Right lobe of liver (tissue), 4 donors: Measurements from ENCODE around the gene PTPRK.

Experiments used
- POLR2A ChIP-seq: fragments of 450-650 bp; IDR thresholded peaks from one replicate; pipeline ENCODE4 v1.6.1; 2017; ENCODE audit warnings: antibody characterized with exemption, mild to moderate bottlenecking
- TF ChIP-seq, protein P1 (sequence below), 4 donors: fragments of 200-600 bp in 3 of 4; fragments of 450-650 bp in 1 of 4; IDR thresholded peaks; one replicate each; pipeline versions ENCODE4 v1.5.1 to v1.8.0; 2016 to 2022; ENCODE audit warnings: antibody characterized with exemption in 4 of 4, mild to moderate bottlenecking in 2 of 4
- donor health status: DM: no; HTN: no; CAD: no.
- donor health status: DM: no; HTN: no; CAD: no.
- donor health status: DM: no; HTN: yes; CAD: no.

DNA sequence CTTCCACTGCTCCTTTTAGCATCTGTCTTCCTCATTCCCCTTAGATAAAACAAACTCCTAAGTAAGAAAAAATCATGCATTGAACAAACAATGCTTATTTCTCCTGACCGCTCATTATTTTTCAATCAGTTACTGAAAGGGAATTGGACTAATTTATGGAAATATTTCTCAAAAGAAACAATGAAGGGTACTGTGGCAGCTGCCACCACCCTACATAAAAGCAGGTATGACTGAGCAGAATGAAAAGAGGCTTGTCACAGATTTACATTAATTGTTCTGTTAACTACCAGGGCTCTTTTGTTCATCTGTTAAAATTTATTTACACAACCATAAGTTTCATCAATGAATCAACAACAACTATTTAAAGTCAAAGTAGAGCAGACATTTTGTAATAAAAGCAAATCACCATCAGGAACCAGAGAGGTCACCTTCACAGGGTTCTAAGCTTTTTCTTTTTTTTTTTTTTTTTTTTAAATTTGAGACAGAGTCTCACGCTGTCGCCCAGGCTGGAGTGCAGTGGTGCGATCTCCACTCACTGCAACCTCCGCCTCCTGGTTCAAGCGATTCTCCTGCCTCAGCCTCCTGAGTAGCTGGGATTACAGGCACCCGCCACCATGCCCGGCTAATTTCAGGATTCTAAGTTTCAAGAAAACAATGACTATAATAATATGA, 204.0 kb downstream of the PTPRK start:
- TF ChIP-seq, protein P1, sequence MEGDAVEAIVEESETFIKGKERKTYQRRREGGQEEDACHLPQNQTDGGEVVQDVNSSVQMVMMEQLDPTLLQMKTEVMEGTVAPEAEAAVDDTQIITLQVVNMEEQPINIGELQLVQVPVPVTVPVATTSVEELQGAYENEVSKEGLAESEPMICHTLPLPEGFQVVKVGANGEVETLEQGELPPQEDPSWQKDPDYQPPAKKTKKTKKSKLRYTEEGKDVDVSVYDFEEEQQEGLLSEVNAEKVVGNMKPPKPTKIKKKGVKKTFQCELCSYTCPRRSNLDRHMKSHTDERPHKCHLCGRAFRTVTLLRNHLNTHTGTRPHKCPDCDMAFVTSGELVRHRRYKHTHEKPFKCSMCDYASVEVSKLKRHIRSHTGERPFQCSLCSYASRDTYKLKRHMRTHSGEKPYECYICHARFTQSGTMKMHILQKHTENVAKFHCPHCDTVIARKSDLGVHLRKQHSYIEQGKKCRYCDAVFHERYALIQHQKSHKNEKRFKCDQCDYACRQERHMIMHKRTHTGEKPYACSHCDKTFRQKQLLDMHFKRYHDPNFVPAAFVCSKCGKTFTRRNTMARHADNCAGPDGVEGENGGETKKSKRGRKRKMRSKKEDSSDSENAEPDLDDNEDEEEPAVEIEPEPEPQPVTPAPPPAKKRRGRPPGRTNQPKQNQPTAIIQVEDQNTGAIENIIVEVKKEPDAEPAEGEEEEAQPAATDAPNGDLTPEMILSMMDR (IDR thresholded peaks at IDR 0.05), result no peak
- no peak for TF ChIP-seq POLR2A
